Chondrocyte (in vitro differentiated cells): Measurements from ENCODE around the gene FAM219B. TPM values are rescaled to one million over a fixed set of nuclear protein-coding genes. Genes with fewer than 3 reads are reported as not detected.

Experiments
- DNase-seq: peaks from one replicate; pipeline ENCODE4 v3.0.0; 2021; ENCODE audit warnings: mixed read lengths, low spot score
- H3K27ac Mint-ChIP-seq: one replicate; pipeline ENCODE4 v1.8.0; 2021; ENCODE audit warnings: mild to moderate bottlenecking, moderate library complexity, mixed read lengths; ENCODE audit not compliant: unreplicated experiment
- H3K27me3 Mint-ChIP-seq: 2 replicates; pipeline ENCODE4 v1.8.0; 2021; ENCODE audit warnings: low read depth, mixed read lengths
- H3K36me3 Mint-ChIP-seq: 2 replicates; pipeline ENCODE4 v1.8.0; 2021; ENCODE audit warnings: low read depth, mixed read lengths
- H3K4me1 Mint-ChIP-seq: 2 replicates; pipeline ENCODE4 v1.8.0; 2021; ENCODE audit warnings: low read depth, mild to moderate bottlenecking, mixed read lengths
- H3K4me3 Mint-ChIP-seq: one replicate; pipeline ENCODE4 v1.8.0; 2021; ENCODE audit warnings: mild to moderate bottlenecking, moderate library complexity, mixed read lengths; ENCODE audit not compliant: unreplicated experiment
- H3K9me3 Mint-ChIP-seq: 2 replicates; pipeline ENCODE4 v1.8.0; 2021; ENCODE audit warnings: low read depth, mixed read lengths
- total RNA-seq: library from RNA; stranded (reverse); gene quantifications from 3 replicates; pipeline ENCODE4 v1.2.1, GENCODE V29; 2021
- TF ChIP-seq, protein P1 (sequence below): fragments of 200-600 bp; sonication (generic); IDR thresholded peaks from 2 replicates; pipeline ENCODE4 v1.5.0; 2021; ENCODE audit warnings: antibody characterized with exemption, mild to moderate bottlenecking, moderate library complexity

Gene FAM219B
- total RNA-seq, 1 donor from 2014 or later, result 97.6 TPM

DNA sequence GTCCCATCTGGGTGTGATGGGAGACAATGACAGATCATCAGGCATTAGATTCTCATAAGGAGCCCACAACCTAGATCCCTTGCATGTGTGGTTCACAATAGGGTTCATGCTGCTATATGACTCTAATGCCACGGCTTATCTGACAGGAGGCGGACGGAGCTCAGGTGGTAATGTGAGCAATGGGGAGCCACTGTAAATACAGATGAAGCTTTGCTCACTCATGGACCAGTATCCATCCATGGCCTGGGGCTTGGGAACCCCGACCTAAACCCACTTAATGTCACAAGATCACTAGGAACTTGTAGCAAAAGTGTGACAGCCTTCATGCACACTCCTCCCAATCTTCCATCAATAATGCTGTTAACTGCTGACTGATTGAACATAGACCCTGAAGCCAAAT, 2.0 kb upstream of the FAM219B start:
- Mint-ChIP-seq H3K36me3 (peaks cover 5% of the 10 kb centered on the region), H3K4me1 (peaks cover 29% of the 10 kb centered on the region), H3K4me3 (no peak overlapping the region), H3K9me3 (no peaks in the 10 kb centered on the region), H3K27ac (no peak overlapping the region), H3K27me3 (no peaks in the 10 kb centered on the region)
- TF ChIP-seq, protein P1, sequence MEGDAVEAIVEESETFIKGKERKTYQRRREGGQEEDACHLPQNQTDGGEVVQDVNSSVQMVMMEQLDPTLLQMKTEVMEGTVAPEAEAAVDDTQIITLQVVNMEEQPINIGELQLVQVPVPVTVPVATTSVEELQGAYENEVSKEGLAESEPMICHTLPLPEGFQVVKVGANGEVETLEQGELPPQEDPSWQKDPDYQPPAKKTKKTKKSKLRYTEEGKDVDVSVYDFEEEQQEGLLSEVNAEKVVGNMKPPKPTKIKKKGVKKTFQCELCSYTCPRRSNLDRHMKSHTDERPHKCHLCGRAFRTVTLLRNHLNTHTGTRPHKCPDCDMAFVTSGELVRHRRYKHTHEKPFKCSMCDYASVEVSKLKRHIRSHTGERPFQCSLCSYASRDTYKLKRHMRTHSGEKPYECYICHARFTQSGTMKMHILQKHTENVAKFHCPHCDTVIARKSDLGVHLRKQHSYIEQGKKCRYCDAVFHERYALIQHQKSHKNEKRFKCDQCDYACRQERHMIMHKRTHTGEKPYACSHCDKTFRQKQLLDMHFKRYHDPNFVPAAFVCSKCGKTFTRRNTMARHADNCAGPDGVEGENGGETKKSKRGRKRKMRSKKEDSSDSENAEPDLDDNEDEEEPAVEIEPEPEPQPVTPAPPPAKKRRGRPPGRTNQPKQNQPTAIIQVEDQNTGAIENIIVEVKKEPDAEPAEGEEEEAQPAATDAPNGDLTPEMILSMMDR, result no peak
- DNase-seq, result no peak

DNA sequence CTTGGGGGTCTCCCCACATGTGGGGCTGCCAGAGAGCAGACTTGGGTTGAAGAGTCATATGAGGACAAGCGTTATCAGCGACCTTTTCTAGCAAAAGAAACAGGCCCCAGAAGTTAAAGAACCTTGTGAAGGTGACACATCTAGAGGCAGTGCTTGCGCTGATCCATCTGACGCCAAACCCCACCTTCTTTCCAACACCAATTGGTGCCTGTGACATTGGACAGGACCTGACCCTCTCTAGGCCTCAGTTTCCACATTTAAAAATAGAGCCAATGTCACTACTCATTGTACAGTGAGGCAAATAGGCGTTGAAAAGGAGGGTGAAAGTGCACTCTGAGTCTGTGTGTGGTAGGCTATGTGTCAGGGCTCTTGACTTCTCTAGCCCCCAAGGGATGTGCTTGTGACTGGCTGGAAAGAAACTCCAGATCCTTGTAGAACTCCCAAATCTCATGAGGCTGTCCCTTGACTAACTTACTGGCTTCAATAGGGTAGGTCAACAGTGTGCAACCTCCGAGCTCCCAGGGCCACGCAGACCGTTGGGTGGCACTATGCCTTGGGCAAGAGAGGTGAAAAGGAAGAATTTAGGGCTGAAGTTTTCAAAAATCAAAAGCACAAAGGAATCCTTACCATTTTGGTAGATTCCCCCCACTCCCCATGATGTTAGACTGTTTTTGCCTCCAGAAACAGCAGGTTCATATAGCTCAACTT, 666 bp upstream of the FAM219B start:
- Mint-ChIP-seq H3K36me3 (peaks cover 8% of the 10 kb centered on the region), H3K4me1 (peaks cover 38% of the 10 kb centered on the region), H3K27me3 (no peaks in the 10 kb centered on the region), H3K9me3 (no peaks in the 10 kb centered on the region), H3K27ac (peak overlapping the region; percentile 97), H3K4me3 (peak overlapping the region; percentile 96)
- no peak for DNase-seq
- TF ChIP-seq, protein P1, result no peak

DNA sequence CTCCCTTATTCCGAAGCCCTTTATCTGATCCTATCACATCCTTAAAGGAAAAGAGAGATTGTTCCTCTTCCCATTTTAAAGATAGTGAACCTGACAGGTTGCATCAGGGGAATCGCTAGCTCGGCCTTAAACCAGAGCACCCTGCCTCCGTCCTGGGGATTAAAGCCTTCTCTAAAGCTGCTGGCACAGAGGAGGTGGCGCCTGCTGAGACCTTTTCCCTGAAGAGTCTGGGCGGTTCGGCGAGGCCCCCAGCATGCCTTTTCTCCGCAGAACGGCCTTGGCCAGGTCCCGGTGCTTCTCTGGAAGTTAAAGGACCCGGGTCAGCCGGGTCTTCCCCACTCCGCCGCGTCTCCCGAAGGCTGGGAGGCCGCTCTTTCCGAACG, 593 bp downstream of the FAM219B start:
- Mint-ChIP-seq H3K27ac (peak overlapping the region; percentile 92), H3K9me3 (no peaks in the 10 kb centered on the region), H3K4me1 (peaks cover 47% of the 10 kb centered on the region), H3K36me3 (peaks cover 10% of the 10 kb centered on the region), H3K4me3 (peak overlapping the region; percentile 96), H3K27me3 (no peaks in the 10 kb centered on the region)
- no peak for DNase-seq
- TF ChIP-seq, protein P1, result no peak

DNA sequence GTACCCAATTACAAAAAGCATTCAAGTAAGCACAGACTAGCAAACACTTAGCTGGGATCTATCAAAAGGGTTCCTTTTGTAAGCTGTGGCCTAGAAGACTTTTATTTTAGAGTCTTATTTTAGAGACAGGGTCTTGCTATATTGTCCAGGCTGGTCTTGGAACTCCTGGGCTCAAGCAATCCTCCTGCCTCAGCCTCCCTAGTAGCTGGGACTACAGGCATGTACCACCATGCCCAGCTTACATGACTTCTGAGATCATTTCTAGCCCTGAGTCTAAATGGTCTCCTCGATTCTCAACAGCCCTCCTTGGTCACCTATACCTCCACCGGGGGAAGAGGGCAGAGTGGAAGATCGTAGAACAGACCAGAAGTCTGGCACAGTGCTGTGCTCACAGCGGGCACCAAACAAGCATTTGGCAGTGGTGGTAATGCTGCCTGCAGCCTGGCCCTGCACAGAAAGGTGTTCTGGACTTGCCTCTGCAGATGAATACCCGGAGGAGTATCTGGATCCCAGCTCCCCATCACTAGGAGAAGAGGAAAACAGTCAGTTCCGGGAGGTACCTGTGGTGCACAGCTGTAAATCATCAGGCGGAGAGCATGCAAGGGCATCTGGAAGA, 2.4 kb downstream of the FAM219B start:
- TF ChIP-seq, protein P1, result no peak
- Mint-ChIP-seq H3K4me3 (peak overlapping the region; percentile 96), H3K27ac (peak overlapping the region; percentile 93), H3K9me3 (no peaks in the 10 kb centered on the region), H3K4me1 (peaks cover 47% of the 10 kb centered on the region), H3K36me3 (peaks cover 16% of the 10 kb centered on the region), H3K27me3 (no peaks in the 10 kb centered on the region)
- DNase-seq, result peak; percentile 39

DNA sequence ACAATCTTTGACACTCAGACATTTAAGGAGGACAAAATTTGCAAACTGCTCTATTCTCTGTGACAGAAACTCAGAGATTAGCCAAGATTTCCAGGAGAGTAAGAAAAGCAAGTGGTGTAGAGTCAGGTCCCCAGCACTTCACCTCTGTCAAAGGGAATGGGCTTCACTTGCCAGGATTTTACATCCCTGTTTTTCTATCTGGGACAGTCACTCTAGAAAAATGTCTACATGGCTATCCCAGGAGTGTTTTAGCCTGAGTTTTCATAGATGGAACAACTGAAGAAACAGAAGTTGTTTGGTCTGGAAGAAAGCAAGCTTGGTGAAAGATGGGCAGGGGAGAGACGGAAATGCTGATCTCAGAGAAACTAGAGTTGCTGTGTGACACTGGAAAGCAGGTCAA, 3.0 kb downstream of the FAM219B start:
- H3K4me1 Mint-ChIP-seq, result peaks cover 47% of the 10 kb centered on the region
- no peaks in the 10 kb centered on the region for H3K27me3 Mint-ChIP-seq
- no peaks in the 10 kb centered on the region for H3K9me3 Mint-ChIP-seq
- peaks cover 16% of the 10 kb centered on the region for H3K36me3 Mint-ChIP-seq
- DNase-seq, result no peak
- peak overlapping the region; percentile 49 for H3K4me3 Mint-ChIP-seq
- H3K27ac Mint-ChIP-seq, result peak overlapping the region; percentile 93
- TF ChIP-seq, protein P1, result no peak
